ENCODE results near the gene C19orf85.
"Not testable (repeated sequence)": the region's sequence is repeated elsewhere in the genome, so short reads cannot be mapped to it uniquely, and the experiment has no call there.

Gene C19orf85

DNA sequence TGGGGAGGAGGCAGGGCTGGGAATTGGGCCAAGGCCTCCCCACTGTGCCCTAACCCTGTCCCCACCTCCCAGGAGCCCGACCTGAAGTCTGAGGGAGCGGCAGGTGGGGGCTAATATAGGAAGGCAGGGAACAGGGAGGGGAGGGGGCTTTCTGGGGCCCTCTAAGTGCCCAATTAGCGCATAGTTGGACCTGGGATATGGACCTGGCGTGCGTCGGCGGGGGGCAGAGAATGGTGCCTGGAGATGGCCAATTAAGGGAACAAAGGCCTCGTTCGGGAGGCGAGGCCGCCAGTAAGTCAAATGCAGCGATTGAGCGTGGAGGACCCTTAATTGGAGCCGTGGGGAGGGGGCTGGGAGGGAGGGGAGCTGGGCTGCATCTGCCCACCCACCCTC lies at the start of gene C19orf85:
C19orf85 (minus strand) TSS at position 90 of the 393 bp plus-strand sequence. CDS start 197 bp downstream, outside the sequence.
- no peak for DNase-seq (ENCODE audit: low read depth in 3 of 3, low spot score in 1 of 3)

DNA sequence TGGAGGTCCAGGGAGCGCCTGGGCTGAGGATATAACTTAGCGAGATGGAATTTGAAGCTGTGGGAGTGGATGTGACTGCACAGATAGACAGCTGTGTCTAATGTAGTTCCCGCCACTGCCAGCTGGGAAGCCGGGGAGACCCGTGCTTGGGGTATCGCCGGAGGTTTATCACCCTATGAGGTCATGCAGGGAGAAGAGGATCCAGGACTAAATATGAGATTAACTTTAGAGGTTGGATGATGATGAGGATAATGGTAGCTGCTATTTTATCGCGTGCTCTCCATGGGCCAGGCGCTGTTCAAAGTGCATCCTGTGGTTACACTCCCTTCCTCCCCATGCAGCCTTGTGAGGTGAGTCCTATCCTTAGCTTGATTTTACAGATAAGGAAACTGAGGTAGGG lies 43.6 kb upstream of the C19orf85 start:
- DNase-seq (ENCODE audit: low read depth in 3 of 3, low spot score in 1 of 3) = no peak

DNA sequence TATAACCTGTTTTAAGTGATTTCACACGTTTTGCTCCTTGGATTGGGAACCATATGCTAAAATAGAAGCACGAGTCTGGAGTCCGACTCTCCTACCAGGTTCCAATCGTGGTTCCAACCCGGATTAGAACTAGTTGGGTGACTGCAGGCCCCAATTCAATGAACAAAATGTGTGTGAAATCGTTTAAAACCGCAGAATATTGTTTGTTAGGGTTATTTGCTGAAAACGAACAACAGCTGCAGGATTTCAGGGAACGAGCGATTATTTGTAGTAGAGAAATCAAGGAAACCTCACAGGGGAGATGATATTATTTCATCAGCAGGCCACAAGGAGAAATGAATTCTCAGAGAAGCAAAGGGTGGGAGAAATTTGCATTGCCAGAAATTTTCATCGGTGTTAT lies 40.4 kb upstream of the C19orf85 start:
- DNase-seq (ENCODE audit: low read depth in 3 of 3, low spot score in 1 of 3) = no peak

DNA sequence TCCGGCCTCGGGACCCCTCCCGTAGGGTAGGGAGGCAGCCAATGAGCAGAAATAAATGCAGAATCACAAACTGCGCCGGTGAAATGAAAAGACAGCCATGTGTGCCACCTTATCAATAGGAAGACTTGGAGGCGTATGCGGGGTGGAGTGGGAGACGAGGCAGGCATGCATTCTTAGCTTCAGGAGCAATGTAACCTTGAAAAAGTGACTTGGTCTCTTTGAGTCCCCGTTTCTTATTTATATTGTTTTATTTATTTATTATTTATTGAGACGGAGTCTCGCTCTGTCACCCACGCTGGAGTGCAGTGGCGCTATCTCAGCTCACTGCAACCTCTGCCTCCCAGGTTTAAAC lies 39.7 kb upstream of the C19orf85 start:
- no peak for DNase-seq (ENCODE audit: low read depth in 3 of 3, low spot score in 1 of 3)

DNA sequence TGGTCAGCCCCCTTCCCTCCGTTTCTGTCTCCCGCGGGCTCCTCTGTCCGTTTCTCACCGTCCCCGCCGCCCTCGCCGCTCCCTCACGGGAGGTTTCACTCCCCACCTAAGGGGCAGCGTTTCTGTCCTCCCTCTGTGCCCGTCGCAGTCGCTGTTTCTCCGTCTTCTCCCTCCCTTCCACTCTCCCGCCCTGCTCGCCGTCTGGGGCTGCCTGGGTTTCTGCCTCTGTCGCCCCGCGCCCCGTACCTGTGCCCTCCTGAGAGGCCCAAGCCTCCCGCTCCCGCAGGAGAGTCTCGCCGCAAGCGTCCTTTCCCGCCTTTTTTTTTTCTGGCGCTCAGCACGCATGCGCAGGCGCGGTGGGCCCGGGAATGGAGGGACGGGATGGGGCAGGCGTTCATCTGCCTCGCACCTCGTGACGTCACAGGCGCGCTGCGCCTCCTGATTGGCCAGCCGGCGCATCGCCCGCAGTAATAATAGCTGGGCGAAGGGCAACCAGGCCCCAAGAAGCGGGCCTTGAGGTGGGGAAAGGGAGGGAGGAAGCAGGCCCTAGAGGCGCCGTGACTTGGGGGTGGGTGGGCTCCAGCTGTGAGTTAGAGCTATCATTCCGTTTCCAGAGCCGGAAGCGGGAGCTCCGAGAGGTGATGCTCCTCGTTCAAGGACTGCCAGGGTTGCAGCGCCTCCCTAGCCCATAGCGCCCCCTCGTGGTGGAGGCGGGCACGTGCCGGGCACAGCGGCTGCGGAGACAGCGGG lies 39.1 kb upstream of the C19orf85 start:
- peak; percentile 84 to 96 (median 86) for DNase-seq (ENCODE audit: low read depth in 3 of 3, low spot score in 1 of 3)

DNA sequence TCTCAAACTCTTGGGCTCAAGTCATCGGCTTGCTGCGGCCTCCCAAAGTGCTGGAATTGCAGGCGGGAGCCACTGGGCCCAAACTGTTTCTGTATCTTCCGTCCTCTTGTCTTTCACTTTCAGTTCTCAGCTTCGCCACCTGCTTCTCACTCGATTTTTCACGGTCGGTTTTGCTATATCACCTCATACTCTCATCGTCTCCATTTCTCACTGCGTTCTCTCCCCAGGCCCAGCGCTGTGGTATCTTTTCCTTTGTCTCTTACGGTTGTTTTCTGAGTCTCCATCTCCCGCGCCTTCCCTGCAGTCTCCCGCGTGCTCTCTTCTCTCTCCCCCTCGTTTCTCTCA lies 38.6 kb upstream of the C19orf85 start:
- DNase-seq (ENCODE audit: low read depth in 3 of 3, low spot score in 1 of 3) = no peak

DNA sequence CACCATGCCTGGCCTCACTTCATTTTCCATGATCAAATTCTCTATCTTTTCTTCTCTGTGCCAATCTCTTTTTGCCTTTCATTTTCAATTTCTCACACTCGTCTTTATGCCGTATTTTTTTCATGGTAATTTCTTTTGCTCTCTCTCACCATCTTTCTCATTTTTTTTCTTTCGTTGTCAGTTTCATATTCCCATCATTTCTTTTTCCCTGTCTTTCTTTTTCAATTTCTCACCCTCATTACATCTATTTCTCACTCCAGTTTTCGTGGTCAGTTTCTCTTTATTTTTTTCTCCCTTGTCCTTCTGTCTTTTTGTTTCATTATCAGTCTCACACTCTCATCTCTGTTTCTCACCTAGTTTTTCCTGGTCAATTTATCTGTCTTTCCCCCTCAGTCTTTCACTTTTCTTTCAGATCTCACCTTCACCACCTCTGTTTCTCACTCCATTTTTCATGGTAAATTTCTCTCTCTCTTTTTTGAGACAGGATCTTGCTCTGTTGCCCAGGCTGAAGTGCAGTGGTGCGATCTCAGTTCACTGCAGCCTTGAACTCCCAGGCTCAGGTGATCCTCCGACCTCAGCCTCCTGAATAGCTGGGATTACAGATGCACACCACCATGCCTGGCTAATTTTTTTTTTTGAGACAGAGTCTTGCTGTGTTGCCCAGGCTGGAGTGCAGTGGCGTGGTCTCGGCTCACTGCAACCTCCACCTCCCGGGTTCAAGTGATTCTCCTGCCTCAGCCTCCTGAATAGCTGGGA lies 37.8 kb upstream of the C19orf85 start:
- no peak for DNase-seq (ENCODE audit: low read depth in 3 of 3, low spot score in 1 of 3)

DNA sequence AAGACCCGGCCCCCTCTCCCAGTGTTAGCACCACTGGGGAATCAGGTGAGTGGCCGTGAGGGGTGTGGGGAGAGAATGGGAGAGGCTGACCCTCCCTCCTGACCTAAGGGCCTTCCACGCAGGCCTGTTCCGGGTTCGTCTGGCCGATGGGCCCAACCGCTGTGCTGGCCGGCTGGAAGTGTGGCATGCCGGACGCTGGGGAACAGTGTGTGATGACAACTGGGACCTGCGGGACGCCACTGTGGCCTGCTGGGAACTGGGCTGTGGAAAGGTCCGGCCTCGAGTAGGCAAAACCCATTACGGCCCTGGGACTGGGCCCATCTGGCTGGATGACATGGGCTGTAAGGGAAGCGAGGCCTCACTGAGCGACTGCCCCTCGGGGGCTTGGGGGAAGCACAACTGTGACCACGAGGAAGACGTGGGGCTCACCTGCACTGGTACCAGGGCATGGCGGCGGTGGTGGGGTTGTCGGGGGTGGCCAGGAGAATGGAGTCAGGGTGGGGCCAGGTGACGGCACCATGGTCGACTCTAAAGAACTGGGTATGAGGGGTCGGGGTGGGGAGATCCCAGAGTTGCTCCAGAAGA lies 35.9 kb upstream of the C19orf85 start:
- DNase-seq (ENCODE audit: low read depth in 3 of 3, low spot score in 1 of 3) = no peak

DNA sequence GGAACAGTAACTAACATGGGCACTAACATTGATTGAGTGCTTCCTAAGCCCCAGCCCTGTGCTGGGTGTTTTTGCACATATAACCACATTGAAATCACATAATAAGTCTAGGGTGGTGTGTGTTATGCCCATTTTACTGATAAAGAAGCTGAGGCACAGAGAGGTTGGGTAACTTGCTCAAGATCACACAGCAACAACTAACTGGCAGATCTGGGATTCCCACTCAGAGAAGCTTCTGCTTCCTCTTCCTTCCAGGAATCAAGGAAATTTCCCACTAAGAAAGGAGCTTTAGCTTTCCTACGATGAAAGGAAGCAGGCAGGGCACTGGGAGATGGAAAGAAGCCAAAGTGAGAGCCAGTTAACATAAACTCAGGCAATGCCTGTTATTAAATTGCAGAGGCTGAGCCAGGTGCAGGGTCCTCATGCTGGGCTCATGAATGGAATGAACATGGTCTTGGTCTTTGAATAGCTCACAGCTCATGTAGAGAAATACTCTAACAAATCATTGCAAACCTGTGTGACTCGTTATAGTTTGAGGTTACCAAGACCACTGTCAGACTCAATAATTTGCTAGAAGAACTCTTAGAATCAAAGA lies 33.8 kb upstream of the C19orf85 start:
- DNase-seq (ENCODE audit: low read depth in 3 of 3, low spot score in 1 of 3) = no peak

DNA sequence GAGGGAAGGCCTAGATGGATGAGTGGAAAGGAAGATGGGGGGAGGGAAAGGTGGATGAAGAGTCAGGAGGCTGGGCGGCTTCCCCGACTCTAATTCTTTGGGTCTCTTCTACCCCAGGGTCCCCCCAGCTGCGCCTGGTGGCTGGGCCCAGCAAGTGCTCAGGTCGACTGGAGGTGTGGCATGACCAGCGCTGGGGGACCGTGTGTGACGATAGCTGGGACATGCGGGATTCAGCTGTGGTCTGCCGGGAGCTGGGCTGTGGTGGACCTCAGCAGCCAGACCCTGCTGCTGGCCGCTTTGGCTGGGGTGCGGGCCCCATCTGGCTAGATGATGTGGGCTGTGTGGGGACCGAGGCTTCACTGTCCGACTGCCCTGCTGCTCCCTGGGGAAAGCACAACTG lies 33.2 kb upstream of the C19orf85 start:
- no peak for DNase-seq (ENCODE audit: low read depth in 3 of 3, low spot score in 1 of 3)

DNA sequence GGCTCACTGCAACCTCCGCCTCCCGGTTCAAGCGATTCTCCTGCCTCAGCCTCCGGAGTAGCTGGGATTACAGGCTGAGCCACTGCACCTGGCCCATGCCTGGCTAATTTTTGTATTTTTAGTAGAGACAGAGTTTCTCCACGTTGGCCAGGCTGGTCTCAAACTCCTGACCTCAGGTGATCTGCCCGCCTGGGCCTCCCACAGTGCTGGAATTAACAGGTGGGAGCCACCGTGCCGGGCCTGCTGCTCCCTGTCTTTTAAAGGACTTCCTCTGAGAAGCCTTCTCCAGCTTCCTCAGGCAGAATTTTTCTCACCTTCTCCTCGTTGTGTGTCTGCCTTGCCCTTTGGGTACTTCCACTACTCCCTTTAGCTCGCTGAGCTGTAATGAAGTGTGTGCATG lies 32.3 kb upstream of the C19orf85 start:
- DNase-seq (ENCODE audit: low read depth in 3 of 3, low spot score in 1 of 3) = not testable (repeated sequence)

DNA sequence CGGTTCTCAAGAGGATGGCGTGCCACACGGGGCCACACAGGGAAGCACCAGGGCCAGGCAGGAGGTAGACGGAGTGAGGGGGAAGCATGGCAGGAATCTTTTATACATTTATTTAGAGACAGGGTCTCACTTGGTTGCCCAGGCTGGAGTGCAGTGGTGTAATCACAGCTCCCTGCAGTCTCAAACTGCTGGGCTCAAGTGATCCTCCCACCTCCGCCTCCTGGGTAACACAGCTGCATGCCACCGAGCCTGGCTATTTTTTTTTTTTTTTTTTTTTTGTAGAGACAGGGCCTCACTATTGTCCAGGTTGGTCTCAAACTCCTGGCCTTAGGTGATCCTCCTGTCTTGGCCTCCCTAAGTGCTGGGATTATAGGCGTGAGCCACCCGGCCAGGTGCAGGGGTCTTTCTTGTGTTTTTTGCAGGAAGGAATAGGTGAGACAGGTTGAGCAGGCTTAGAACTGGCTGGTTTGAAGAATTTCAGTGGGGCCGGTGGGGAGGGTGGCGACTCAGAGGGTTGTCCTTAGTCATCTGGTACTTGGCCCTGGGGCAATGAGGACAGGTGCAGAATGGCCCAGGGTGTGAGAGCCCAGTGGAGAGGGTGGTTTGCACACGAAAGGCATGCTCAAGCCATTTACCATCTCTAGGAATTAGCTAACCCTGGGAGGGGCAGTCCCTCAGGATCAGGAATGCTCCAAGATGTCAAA lies 31.2 kb upstream of the C19orf85 start:
- no peak for DNase-seq (ENCODE audit: low read depth in 3 of 3, low spot score in 1 of 3)

DNA sequence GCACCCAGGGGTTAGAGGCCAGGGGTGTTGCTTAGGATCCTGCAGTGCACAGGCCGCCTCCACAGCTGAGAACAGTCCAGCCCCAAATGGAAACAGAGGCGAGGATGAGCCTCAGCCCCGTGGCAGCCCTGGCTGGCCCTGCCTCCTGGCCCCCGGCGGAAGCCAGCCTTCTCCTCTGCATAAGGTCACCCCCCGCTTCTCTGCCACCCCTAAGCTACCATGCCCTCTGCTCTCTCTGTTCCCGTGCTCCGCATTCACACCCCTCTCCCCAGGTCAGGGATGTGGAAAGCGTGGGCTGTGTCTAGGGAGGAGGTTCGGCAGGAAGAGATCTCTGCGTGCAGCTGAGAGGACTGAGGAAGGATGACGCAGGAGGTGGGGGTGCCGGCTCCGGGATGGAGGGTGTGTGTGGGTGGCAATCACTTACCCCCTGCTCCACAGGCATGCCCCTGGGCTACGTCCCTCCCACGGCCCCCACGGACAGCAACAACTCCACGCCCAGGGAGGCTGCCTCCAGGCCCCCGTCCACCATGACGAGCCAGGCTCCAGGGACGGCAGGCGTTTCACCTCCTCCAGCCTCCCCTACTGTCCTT lies 29.7 kb upstream of the C19orf85 start:
- DNase-seq (ENCODE audit: low read depth in 3 of 3, low spot score in 1 of 3) = no peak

DNA sequence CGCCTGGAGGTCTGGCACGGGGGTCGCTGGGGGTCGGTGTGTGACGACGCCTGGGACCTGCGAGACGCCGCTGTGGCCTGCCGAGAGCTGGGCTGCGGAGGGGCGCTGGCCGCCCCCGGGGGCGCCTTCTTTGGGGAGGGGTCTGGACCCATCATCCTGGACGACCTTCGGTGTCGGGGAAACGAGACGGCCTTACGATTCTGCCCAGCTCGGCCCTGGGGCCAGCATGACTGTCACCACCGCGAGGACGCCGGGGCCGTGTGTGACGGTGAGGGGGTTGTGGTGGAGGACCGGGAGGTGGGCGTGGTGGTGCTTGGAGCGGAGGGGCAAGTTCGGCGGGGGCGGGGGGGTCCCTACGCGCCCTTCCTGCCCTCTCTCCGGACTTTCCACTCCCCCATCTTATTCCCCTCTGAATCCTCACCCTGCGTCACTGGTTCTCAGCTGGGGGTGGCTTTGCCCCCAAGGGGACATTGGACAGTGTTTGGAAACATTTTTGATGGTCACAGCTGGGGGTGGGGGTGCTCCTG lies 29.2 kb upstream of the C19orf85 start:
- DNase-seq (ENCODE audit: low read depth in 3 of 3, low spot score in 1 of 3) = no peak

DNA sequence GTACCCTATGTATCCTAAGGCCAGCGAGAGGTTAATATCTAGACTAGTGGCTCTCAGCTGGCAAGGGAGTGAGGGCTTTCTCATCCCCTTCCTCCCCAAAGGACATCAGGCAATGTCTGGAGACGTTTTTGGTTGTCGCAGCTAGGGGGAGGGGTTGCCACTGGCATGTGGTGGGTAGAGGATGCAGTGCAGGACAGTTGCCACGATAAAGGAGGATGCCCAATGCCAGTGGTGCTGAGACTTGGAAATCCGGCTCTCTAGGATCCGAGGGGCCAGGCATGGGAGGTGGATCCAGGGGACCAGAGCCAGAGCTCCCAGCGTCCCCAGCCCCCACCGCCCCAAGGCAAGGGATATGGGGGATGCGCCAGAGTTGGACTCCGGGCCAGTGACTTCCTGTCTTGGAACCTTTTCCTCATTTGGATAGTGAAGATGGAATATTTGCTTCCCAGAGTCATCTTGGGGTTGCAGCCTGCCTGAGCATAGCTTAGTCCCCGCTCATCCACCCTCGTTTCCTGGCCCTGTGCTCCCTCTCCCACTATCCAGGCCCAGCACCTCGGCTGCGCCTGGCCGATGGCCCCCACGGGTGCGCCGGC lies 28.6 kb upstream of the C19orf85 start:
- DNase-seq (ENCODE audit: low read depth in 3 of 3, low spot score in 1 of 3) = no peak

DNA sequence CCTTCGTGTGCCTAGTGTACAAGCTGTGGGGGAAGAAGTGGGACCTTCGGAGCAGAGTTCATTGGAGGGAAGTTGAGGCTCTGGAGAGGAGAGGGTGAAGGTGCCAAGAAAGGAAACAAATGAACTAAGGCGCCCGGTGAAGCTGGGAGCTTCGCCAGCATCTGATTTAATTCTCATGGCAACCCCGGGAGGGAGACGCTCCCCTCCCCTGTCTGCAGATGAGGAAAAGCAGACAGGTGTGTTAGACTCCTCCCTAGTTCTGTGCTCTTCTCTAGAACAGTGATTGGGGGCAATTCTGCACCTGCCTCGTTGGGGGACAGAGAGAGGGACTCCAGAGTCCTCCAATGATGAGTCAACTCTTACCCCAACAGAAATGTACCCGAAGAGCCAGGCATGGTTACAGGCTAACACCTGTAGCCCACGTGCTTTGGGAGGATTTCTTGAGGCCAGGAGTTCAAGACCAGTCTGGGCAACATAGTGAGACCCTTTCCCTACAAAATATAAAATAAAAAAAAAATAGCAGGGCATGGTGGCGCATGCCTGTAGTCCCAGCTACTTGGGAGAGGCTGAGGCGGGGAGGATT lies 27.9 kb upstream of the C19orf85 start:
- DNase-seq (ENCODE audit: low read depth in 3 of 3, low spot score in 1 of 3) = no peak

DNA sequence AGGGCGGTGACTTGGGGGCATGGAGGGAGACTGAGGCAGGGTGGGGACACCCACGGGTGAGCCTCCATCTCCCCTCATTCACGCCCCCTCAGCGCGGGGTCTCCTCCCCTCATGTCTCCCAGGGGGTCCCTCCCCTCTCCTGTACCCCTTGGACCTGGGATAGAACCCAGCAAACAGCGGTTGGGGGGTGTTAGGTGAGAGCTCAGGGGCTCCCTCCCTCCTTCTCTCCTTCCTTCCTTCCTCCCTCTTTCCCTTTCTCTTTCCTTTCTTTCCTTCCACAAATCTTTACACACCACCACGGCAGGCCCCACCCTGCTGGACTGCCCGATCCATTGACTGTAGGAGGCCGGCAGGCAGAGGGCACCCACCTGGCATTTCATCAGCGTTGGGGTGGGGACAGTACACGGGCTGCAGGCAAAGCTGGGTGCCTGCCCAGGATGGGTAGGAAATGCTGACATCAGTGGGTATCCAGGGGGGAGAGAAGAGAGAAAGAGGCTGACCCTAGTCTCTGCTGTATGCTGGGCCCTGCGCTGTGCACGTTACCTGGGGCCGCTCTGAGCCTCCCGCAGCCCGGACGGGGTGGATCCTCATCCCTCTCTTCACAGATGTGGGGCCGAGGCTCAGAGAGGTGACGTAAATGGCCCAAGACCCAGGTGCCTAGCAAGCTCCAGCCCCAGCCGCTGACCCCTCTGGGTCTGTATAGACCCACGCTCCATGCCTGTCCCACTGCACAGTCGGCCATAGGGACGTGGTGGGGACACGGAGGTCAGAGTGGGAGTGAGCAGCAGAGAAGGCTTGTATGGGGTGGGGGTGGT lies 27.2 kb upstream of the C19orf85 start:
- no peak for DNase-seq (ENCODE audit: low read depth in 3 of 3, low spot score in 1 of 3)

DNA sequence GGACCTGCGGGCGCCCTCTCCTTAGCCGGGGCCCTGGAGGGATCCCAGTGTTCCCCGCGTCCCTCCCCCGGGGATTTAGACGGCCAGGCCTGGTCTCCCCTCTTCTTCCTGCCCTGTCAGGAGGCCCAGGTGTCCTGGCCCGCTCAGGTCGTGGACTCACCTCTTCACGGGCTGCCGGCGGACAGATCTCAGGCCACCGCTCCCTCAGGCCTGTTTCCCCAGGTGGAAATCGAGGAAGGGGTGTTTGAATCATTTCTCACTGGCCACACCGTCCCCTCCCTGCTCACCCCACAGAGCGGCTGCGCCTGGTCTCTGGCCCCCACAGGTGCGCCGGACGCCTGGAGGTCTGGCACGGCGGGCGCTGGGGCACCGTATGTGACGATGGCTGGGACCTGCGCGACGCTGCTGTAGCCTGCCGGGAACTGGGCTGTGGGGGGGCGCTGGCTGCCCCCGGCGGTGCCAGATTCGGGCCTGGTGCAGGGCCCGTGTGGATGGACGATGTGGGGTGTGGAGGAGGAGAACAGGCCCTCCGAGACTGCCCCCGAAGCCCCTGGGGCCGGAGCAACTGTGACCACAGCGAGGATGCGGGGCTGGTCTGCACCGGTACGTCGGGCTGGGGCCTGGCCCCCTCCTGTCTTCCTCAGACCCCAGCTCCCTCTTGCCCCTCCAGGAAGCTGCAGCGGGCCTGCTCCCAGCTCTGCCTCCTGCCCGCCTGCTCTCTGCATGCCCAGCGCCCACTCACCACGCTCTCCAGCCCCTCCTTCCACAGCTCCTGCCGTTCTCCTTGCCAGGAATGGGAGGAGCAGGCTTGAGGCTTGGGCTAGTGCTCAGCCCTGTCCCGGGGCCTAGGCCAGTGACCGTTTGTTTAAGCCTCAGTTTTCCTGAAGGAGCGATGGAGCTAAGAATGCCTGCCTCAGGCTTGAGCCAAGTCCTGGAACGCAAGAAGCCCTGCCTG lies 26.2 kb upstream of the C19orf85 start:
- no peak for DNase-seq (ENCODE audit: low read depth in 3 of 3, low spot score in 1 of 3)
